Measurements from ENCODE around the gene METTL26.

- no peak for TF ChIP-seq CTCF (conservative IDR thresholded peaks at IDR 0.05; ENCODE audit: low read length)
- TF ChIP-seq EZH2phosphoT487 (IDR thresholded peaks at IDR 0.05; ENCODE audit: borderline replicate concordance), result no peak
Measured at GRCh38 chr16:672371-672770, 36.3 kb upstream of the METTL26 start.

Measured in Loucy (cell line).